Erythroblast (primary cell): Measurements from ENCODE around the gene TRIM47.

Experiments used
- DNase-seq, 2 experiments: peaks; one replicate each; lab custom pipeline; 2025; lab: John Stamatoyannopoulos, UW
- GATA1 ChIP-seq: IDR thresholded peaks from 2 replicates; pipeline ENCODE4 v1.6.1; 2011; ENCODE audit warnings: low read depth, mild to moderate bottlenecking, control low read depth, low read length, moderate library complexity
- POLR2A ChIP-seq: IDR thresholded peaks from 2 replicates; pipeline ENCODE4 v1.6.1; 2011; ENCODE audit warnings: mild to moderate bottlenecking, low read length

TRIM47 gene

DNA sequence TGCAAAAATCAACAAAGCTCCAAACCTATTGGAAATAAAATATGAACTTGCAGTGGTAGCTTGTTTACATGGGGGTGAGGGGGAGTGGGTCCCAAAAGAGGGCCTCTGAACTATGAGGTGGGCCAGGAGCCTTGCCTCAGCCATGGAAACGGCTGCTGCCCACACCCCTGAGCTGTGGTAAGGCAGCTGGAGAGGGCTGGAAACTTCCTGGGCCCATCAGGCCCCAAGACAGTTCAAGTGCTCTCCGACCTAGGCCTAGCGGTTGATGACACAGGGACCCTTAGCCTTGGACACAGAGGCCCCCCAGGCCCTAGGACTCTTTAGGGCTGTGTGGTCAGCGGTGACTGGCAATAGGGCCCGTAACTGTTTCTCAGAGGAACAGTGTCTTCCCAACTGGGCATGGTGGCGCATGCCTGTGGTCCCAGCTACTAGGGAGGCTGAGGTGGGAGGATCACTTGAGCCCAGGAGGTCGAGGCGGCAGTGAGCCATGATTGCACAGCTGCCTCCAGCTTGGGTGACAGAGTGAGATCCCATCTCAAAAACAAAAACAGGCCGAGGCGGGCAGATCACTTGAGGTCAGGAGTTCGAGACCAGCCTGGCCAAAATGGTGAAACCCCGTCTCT, 52.5 kb downstream of the TRIM47 start:
- DNase-seq = no peak
- TF ChIP-seq GATA1 (no peak), POLR2A (peak; percentile 13)

DNA sequence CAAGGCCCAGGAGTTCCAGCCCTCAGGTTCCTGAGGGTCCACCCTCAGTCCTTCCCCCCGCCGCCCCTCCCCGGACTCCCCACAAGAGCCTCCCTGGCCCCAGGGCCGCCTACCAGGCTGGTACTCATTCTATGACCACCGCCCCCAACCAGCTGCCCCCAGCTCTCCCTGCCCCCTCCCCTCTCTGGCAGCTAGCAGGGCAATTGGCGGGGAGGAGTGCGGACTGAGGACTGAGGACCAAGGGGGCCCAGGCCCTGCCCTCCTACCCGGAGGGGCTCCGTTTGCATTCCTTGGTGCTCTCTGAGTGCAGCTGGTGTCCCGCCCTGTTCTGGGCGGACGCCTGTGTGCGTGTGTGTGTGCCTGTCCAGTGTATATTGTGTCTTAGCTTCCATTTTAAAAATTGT, 53.2 kb downstream of the TRIM47 start:
- TF ChIP-seq POLR2A = no peak
- TF ChIP-seq GATA1 = no peak
- no peak for DNase-seq

- TF ChIP-seq POLR2A = no peak
- TF ChIP-seq GATA1 = no peak
- DNase-seq = no peak
Observed at GRCh38 chr17:75824666-75825065, 53.7 kb downstream of the TRIM47 start.
